Posterior vena cava (tissue), 2 donors: ENCODE results near the gene TNKS2. TPM values are rescaled to one million over a fixed set of nuclear protein-coding genes. Genes with fewer than 3 reads are reported as not detected.

Experiments
- DNase-seq: peaks from one replicate; pipeline ENCODE4 v3.0.0-alpha.2; 2020; ENCODE audit warnings: low spot score
- intact Hi-C, 2 donors: fragments of 100-400 bp; cut with DNase I; formaldehyde crosslinking; loops; one replicate each; pipeline versions ENCODE4 v1.14.1 to v1.14.2; 2022 to 2023
- total RNA-seq, 2 donors: library from RNA; stranded (reverse); fragmentation: NEBNext Ultra II Directional; extraction: Animal tissue kit (Norgen Biotek cat#: 25700); gene quantifications; one replicate each; pipeline ENCODE4 v1.2.1, GENCODE V29; 2021
- donor health status: DM: yes; HTN: yes; CAD: no.
- donor health status: DM: yes; HTN: yes; CAD: no.

Gene TNKS2
- total RNA-seq, 2 donors from 2014 or later, result 29.8 to 38.1 TPM

- no peak for DNase-seq
- intact Hi-C loops, result no loop called here
Observed at GRCh38 chr10:91897421-91897820, 99.2 kb downstream of the TNKS2 start.

DNA sequence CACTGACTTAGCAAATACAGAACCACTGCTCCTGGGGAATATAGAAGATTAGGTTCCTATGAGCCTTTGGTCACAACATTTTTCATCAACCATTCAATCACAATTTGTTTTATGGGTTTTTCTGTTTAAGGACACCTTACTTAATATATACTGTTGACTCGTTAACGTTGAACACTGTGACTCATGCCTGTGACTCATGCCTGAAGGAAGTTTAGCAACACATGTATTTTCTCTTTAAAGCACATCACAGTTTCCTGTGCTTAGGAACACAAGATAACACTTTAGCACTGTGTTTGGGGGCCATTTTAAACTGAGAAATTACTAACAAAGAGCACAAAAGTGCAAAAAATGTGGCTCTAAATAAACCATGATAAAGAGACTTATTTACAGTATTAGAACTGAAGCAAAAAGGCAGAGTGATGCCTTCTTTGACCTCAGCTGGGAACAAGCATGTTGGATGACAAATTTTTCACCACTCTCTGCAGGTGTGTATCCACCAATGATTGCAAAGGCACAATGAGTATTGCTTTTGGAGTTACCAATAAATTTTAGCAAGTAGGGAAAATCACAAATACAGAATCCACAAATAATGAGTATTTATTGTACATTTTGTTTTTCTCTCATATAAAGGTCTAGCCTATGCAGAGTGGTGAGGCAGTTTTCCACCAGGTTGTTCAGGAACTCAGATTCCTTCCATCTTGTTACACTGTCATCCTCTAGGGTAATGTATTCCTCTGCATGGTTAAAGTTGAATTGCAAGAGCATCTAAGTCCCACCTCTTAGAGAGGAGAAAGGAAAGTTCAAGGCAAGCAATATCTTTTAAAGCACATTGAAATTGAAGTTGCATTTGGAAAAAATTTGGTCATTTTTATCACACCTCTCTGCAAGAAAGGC lies 103.8 kb downstream of the TNKS2 start:
- no peak for DNase-seq
- intact Hi-C loops, result no loop called here

GRCh38 chr10:91907033-91907594 lies 108.9 kb downstream of the TNKS2 start:
- DNase-seq, result no peak
- intact Hi-C loops, result no loop called here

GRCh38 chr10:91907914-91908336 lies 109.7 kb downstream of the TNKS2 start:
- intact Hi-C loops, result no loop called here
- no peak for DNase-seq

- DNase-seq, result peak; percentile 95
- intact Hi-C loops, result no loop called here
Observed at GRCh38 chr10:91908337-91909116, 110.3 kb downstream of the TNKS2 start.

- DNase-seq, result no peak
- intact Hi-C loops, result no loop called here
Observed at GRCh38 chr10:91909117-91909677, 111.0 kb downstream of the TNKS2 start, which contains the start of gene FGFBP3. TSS of gene FGFBP3 (minus strand) at chr10:91909486. CDS start at chr10:91908969, 517 bp downstream.

DNA sequence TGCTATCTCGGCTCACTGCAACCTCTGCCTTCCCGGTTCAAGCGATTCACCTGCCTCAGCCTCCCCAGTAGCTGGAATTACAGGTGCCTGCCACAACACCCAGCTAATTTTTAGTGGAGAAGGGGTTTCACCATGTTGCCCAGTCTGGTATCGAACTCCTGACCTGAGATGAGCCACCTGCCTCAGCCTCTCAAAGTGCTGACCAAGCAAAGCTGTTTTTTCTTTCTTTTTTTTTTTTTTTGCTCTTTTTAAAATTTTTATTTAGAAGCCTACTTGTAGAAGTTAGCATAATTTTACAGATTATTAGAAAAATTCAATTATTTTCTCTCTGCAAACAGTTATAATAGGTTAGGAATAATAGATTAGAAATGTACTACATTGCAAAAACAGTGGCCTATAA lies 112.2 kb downstream of the TNKS2 start:
- intact Hi-C loops, result no loop called here
- no peak for DNase-seq

Other genes starting within 250 kb of the TNKS2 start
- 10 to 100 TPM; 29.1 to 51.2 TPM for gene PPP1R3C, start 165.4 kb upstream of the TNKS2 start, total RNA-seq
- 1 to 10 TPM in 1 of 2 donors, under 1 TPM in 1; 1.00 to 1.5 TPM for gene FGFBP3, start 111.1 kb downstream of the TNKS2 start, total RNA-seq
- gene BTAF1, start 125.3 kb downstream of the TNKS2 start, total RNA-seq, result 10 to 100 TPM; 29.4 to 31.1 TPM